ENCODE measurements around the gene TP53.

GRCh38 chr17:7651665-7652387 is 35.5 kb downstream of the TP53 start:
- TF ChIP-seq, protein P1, sequence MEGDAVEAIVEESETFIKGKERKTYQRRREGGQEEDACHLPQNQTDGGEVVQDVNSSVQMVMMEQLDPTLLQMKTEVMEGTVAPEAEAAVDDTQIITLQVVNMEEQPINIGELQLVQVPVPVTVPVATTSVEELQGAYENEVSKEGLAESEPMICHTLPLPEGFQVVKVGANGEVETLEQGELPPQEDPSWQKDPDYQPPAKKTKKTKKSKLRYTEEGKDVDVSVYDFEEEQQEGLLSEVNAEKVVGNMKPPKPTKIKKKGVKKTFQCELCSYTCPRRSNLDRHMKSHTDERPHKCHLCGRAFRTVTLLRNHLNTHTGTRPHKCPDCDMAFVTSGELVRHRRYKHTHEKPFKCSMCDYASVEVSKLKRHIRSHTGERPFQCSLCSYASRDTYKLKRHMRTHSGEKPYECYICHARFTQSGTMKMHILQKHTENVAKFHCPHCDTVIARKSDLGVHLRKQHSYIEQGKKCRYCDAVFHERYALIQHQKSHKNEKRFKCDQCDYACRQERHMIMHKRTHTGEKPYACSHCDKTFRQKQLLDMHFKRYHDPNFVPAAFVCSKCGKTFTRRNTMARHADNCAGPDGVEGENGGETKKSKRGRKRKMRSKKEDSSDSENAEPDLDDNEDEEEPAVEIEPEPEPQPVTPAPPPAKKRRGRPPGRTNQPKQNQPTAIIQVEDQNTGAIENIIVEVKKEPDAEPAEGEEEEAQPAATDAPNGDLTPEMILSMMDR (conservative IDR thresholded peaks at IDR 0.05; ENCODE audit: low read length), result no peak
- TF ChIP-seq EZH2phosphoT487 (IDR thresholded peaks at IDR 0.05; ENCODE audit: borderline replicate concordance, low read depth, low read length), result no peak

Data from OCI-LY7 (cell line).